GM20000 (cell line): ENCODE results near the gene IRAK3.
A peak's percentile ranks its signal among the peaks of the same experiment; 100 is the strongest.
"Not testable (repeated sequence)": the region's sequence is repeated elsewhere in the genome, so short reads cannot be mapped to it uniquely, and the experiment has no call there.

Experiments used
- DNase-seq: peaks from one replicate; pipeline ENCODE4 v3.0.0; 2012; ENCODE audit warnings: low spot score
- TF ChIP-seq, protein P1 (sequence below): IDR thresholded peaks from 2 replicates; pipeline ENCODE4 v1.5.1; 2012; ENCODE audit warnings: mild to moderate bottlenecking, control low read depth; ENCODE audit errors: extremely low read depth, missing control alignments

The IRAK3 gene

DNA sequence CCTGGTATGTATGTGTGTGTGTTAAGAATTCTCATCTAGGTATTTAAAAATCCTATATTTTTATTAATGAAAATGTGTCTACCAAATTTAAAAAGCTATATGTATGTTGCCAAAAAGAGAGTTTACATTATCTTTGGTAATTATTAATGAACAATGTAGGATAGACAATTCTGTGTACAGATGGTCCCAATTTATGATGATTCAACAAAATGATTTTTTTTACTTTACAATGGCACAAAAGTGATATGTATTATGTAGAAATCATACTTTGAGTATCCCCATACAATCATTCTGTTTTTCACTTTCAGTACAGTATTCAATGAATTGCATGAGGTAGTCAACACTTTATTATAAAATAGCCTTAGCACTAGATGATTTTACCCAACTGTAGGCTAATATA lies 39.4 kb downstream of the IRAK3 start:
- DNase-seq, result no peak
- TF ChIP-seq, protein P1, sequence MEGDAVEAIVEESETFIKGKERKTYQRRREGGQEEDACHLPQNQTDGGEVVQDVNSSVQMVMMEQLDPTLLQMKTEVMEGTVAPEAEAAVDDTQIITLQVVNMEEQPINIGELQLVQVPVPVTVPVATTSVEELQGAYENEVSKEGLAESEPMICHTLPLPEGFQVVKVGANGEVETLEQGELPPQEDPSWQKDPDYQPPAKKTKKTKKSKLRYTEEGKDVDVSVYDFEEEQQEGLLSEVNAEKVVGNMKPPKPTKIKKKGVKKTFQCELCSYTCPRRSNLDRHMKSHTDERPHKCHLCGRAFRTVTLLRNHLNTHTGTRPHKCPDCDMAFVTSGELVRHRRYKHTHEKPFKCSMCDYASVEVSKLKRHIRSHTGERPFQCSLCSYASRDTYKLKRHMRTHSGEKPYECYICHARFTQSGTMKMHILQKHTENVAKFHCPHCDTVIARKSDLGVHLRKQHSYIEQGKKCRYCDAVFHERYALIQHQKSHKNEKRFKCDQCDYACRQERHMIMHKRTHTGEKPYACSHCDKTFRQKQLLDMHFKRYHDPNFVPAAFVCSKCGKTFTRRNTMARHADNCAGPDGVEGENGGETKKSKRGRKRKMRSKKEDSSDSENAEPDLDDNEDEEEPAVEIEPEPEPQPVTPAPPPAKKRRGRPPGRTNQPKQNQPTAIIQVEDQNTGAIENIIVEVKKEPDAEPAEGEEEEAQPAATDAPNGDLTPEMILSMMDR, result no peak

DNA sequence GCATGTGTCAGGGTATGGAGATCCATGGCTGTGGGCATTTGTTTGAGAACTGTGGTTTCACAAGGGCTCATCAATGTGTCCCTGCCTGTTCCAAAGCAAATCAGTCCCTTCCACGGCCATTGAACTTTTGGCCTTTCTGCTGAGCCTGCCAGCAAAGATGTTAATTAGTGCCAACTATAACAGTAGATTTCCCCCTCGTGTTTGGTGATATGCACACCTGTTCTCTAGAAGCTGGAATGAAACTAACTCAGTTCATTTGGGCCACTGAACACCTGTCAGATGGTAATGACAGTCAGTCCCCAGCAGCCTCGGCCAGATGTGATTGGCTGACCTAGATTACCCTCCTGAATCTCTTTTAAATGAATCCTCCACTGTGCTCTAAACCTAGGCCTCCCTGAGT lies 43.2 kb downstream of the IRAK3 start:
- TF ChIP-seq, protein P1, result no peak
- DNase-seq, result peak; percentile 36

DNA sequence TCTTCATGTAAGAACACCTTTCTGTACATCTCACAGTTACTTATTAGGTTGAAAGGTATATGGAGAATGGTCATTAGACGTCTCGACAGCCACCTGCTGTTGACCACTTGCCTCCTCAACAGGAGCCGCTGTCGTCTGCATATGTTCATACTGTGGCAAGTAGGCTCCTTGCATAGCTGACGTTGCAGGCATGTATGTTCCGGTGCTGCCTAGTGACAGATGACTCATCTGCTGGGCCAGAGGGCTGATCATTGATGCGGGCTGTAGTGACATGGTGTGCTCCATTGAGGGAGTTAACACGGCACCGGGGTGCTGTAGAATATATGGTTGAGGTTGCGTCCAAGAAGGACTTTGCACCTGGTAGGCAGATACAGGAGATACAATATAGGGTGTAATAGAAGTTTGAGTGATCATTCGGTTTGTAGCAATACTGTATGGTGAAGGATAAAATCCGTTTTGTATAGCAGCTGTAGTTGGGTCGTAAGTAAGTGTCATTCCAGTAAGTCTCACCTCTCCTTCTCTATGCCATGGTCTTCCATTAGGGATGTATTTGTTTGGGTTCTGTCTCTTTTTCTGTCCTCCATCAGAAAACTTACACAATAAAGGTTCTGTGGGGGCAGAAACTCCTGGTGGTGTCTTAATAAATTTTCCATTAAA lies 45.2 kb downstream of the IRAK3 start:
- DNase-seq, result peak; percentile 70

DNA sequence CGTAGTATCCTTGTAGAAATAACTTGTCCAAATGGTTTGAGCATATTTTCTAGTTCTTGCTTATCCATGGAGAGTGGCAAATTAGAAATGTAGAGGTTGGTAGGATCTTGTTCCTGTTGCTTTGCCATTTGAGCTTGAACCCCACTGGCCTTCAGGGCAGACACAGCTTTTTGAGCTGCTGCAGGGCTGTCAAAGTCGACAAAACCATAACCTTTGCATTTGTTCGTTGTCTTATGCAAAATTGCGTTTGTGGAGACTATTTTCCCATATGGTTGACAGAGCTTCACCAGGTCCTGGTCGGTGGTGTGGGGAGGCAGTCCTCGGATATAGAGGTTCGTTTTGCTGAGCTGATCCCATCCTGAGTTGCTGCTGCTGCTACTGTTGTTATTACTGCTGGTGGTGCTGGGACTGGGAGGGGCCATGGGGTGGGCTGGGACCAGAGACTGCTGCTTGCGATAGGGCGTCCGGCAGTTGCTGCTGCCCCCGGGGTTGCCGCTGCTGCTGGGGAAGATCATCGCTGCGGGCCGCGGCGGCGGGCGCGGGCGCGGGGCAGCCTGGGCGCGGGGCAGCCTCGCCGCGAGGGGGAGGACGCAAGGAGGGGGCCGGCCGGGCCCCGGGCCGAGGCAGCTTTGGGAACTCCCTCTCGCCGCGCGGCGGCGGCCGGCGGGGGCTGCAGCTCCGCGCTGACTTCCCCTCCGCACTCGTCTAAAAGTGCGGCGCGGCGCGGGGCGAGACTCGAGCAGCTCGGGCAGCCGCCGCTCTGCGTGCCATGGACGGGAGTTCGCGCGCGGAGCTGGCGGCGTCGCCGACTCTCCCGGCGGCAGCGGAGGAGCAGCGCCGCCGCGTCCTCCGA lies 46.0 kb downstream of the IRAK3 start:
- TF ChIP-seq, protein P1, result peak; percentile 11
- peak; percentile 80 for DNase-seq

DNA sequence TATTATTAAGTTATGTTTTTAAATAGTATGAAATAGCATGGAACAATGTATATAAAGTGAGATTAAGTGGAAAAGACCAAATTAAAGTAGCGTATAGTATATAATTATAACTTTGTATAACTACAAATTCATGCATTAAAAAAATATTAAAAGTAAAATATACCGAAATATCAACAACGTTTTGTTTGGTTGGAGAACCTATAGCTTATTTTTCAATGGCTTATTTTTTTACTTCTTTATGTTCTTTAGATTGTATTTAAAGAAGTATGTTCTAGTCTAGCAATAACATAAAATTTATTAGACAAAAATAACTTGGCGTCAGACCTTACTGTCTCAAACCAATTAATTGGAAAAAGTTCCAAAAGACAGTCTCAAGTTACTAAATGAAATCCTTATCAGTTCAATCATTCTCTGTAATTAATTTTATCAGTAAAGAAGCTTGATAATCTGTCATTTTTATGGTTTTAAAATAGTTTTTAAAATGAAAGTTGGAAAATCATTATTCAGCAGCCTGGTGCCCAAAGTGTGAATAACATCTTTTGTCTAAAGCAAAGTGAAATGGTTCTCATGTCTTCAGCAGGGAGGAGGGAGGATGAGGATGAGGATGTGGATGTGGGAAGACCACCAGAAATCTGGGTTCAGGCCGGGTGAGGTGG lies 46.7 kb downstream of the IRAK3 start:
- DNase-seq, result peak; percentile 38
- TF ChIP-seq, protein P1, result no peak

DNA sequence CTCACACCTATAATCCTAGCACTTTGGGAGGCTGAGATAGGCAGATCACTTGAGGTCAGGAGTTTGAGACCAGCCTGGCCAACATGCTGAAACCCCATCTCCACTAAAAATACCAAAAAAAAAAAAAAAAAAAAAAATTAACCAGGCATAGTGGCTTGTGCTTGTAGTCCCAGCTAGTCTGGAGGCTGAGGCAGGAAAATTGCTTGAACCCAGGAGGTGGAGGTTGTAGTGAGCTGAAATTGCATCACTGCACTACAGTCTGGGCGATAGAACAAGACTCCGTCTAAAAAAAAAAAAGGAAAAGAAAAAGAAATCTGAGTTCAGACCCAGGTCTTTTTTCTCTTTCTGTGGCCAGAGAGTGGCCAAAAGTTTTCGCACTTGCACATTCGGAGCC lies 47.3 kb downstream of the IRAK3 start:
- DNase-seq, result not testable (repeated sequence)

DNA sequence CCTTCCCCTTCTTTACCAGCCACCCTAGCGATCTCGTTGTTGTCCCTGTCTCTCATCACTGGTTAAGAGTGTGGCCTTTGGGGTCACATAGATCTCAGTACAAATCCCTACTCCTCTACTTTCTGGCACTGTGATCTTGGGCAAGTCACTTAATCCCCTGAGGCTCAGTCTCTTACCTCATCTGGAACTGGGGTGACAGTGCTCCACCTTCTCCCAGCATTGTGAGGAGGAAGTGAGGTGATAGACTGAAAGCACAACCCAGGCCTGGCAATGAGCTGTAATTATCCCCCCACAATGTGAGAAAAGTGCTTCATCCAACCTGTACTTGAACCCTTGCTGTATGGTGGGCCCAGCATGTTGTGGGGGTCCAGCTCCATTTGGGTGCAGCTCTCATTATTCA lies 48.0 kb downstream of the IRAK3 start:
- peak; percentile 30 for DNase-seq
- TF ChIP-seq, protein P1, result no peak

DNA sequence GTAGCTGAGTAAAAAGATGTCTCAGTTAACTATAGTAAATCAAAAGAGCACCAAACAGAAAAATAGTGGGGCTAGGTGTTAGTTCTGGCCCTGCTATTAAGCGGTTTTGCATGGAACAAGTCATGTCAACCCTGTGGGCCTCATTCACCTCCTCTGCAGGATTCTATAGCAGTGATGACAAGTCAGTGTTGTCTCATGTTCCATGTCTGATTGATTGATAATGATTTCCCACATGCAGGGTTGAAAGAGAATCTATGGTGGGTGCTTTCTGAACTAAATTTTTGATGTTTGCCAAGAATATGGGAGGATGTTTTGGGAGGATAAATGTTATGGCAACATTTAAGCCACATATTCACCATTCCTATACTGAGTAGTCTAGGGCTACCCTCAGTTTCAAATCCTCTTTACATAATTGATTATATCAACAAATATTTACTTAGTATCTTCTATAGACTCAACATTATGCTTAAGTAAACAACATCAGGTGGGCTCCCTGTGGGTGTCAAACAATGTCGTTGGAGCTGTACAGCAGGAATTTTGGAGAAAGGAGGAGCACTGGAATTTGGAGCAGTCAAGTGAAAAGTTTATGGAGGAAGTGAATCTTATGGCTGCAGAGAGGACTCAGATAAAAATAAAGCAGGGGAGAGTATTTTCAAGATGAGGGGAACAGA lies 48.6 kb downstream of the IRAK3 start:
- no peak for DNase-seq
- TF ChIP-seq, protein P1, result no peak
